CD4-positive, alpha-beta T cell treated with Interleukin-10 for 1 hour (primary cell): ENCODE measurements around the gene PDZRN4.
A peak's percentile ranks its signal among the peaks of the same experiment; 100 is the strongest.
"Not testable (repeated sequence)": the region's sequence is repeated elsewhere in the genome, so short reads cannot be mapped to it uniquely, and the experiment has no call there.

Experiments
- DNase-seq: peaks from one replicate; pipeline ENCODE4 v3.0.0-alpha.2; 2020

PDZRN4 gene

DNA sequence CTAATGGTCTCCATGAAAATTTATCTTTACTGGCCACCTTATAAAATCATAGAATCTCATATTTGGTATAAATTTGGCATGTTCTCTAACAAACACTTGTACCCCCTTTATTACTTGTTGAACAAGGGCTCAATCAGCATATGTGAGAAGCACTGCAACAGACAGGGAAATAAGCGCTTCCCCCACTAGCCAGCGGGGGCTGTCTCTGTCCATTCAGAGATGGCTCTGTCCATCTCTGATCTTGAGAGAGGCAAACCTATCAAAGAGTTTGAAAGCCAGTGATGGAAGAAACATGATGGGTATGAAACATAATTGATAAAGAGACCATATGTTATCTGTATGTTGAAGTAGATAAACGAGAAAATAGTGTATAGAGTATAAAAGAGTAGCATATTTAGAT lies 326.8 kb downstream of the PDZRN4 start:
- DNase-seq: no peak

DNA sequence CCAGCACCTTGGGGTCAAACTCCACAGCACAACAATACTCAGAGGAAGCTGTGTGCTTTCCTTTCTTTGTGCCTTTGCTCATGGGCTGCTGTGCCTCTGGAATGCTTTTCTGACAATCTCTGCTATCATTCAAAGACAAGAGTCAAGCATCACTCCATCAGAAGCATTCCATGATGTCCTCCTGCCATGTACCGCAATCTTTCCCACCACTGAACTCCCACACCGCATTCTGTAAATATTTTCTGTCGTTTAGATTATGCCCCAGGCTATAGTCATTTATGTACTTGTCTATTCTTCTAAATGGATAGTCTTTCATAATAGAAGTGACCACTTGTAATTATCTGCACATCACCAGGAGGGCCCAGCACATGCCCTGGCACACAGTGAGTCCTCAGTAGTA lies 327.8 kb downstream of the PDZRN4 start:
- DNase-seq: no peak

- DNase-seq: no peak
Observed at GRCh38 chr12:41520869-41521268, 332.7 kb downstream of the PDZRN4 start.

DNA sequence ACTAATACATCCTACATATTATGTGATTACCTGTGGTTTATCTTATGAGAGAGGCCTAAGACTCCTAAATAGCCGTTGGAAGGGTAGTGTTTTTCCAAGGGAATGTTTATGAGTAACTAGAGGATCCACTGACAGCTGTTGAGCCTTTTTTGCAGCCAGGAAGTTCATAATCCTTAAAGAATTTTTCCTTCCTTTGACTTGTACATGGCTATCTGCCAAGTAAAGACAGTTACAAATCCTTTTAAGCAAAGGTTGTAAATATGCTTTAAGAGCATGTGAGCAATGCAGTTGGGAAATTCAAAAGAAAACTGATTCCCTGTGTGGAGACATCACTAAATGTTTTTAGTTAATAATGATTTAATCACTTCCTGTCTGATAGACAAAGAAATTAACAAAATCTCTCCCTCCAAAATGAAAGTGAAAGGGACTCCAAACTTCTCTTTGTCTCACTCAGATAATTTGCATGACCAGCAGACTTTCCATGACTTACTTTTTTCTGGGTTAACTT lies 333.8 kb downstream of the PDZRN4 start:
- DNase-seq: peak; percentile 19

DNA sequence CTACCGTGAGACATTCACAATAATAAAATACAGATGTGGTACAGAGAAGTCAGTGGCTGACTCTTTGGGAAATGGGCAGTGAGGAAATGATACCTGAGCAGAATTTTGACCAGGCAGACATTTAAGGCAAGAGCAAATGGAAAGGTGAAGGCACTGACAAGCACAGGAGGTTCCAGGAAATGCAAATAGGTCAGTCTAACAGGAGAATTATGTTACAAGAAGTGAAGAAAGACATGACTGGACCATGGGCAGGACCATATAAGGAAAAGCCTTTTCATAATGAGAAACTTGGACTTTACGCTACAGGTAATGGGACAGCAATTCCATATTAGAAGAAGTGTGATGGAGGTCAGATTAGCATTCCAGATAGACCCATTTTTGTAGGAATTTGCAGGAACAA lies 338.9 kb downstream of the PDZRN4 start:
- DNase-seq: no peak

GRCh38 chr12:41527534-41528116 lies 339.5 kb downstream of the PDZRN4 start:
- no peak for DNase-seq

DNA sequence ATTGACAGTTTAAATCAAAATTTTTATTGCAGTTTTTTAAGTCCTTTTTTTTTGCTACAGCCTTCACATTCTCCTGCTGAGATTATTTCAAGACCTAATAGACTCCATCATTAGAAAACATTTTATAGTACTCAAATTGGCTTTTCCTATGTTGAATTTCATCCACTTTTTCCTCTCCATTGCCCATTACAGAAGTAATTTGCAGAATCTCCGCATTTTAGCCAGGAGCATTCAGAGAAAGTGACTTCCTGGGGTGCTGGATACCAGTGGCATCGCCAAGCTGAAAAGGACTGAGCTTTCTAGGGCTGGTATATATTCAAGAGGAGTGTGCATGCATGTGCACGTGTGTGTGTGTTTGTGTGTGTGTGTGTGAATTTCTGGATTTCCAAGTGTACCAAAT lies 340.8 kb downstream of the PDZRN4 start:
- no peak for DNase-seq

DNA sequence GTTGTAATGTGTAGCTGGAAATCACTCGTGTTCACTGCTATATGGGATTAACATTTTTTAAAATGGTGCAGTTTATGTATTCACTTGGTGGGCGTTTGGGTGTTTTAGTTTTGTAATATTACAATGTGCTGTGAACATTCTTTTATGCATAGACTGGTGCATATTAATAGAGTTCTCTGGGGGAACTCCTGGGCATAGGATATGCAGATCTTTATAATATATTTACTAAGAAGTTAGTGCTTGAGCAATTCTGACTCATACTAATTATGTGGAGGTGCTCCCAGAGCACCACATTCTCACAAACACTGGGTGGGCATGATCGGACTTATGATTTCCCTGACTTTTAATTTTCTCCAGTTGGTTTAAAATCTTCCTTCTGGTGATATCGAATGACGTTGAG lies 342.3 kb downstream of the PDZRN4 start:
- DNase-seq: no peak

- no peak for DNase-seq
Observed at GRCh38 chr12:41531147-41531829, 343.2 kb downstream of the PDZRN4 start.

GRCh38 chr12:41532072-41532471 lies 344.0 kb downstream of the PDZRN4 start:
- no peak for DNase-seq

GRCh38 chr12:41536813-41537490 lies 348.8 kb downstream of the PDZRN4 start:
- no peak for DNase-seq

GRCh38 chr12:41537522-41537921 lies 349.4 kb downstream of the PDZRN4 start:
- DNase-seq: no peak

DNA sequence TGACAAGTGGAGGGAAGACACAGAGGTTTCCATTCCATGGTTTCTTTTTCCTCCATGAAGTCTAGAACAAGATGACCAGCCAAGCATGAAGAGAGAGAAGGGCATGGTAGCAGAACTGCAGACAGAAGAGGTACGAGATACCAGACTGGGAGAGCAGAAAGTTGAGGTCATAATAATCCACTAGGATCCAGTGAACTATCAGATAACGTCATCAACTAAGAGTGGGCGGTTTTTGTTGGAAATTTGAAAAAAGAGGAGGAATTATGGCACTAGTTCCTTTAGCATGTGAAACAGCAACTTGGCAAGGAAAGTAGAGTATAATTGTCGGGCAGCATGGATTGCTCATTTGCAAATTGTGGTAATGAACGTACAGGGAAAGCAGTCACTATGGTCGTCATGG lies 357.6 kb downstream of the PDZRN4 start:
- no peak for DNase-seq

DNA sequence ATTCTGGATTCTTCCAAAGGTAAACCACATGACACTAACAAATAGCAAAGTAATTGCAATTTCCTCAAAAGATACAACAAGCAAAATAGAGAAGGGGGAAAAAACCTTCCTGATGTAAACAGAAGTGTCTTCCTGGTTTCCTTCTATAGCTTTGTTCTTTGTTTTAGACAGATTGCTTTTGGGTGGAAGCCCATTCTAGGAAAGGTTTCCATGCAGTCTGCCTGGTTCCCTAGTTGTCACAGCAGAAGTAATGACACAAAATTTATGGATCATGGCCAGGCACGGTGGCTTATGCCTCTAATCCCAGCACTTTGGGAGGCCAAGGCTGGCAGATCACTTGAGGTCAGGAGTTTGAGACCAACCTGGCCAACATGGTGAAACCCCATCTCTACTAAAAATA lies 359.0 kb downstream of the PDZRN4 start:
- not testable (repeated sequence) for DNase-seq

DNA sequence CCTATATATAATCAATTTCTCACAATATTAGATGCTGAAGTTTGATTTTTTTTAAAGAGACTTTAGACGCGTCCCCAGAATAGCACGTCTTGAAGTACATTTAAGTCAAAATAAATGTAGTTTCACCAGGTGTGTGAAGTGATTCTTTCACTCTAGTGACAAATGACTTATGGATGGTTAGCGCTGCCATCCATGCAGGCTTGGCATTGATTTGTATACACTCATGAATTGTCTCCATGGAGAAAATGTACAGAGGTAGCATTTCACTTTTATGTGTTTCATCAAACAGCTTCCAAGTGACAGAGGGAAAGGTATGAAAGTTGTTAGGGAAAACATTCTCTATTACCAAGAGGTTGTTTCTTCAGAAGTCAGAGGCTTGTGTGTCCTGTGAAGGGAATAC lies 360.8 kb downstream of the PDZRN4 start:
- DNase-seq: no peak

DNA sequence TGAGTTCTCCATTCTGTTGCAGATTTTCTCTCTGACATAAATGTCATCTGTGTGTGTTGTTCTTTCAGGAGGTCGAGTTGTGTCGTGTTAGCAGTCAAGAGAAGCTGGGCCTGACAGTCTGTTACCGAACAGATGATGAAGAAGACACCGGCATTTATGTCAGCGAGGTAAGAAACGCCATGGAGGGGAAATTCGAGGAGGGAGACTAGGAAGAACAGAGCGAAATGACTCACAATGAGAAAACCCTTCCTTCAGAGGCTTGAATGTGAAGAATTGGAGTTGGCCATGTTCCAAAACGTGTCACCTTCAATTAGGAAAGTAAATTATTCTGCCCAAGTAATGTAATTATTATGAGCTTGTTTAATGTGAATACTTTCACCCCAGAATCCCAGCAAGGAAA lies 364.5 kb downstream of the PDZRN4 start:
- no peak for DNase-seq

GRCh38 chr12:41556176-41556575 lies 368.1 kb downstream of the PDZRN4 start:
- DNase-seq: no peak

GRCh38 chr12:41557344-41557743 lies 369.2 kb downstream of the PDZRN4 start:
- no peak for DNase-seq

DNA sequence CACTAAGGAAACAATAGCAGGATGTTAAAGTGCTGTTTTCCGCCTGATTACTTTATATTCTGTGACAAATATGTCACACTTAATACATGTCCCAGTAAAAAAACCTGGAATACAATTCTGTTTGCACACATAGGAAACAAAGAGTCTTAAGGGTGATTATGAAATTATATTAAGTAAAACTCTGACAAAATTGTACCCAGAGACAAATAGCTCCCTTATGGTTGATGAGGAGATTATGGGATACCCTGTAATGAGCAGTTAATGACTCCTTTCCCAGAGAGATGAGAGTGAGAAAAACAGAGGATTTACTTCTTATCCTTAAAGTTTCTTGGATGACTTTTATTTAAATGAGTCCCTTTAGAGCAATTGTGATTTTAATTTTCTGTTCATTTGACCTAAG lies 370.6 kb downstream of the PDZRN4 start:
- DNase-seq: no peak

DNA sequence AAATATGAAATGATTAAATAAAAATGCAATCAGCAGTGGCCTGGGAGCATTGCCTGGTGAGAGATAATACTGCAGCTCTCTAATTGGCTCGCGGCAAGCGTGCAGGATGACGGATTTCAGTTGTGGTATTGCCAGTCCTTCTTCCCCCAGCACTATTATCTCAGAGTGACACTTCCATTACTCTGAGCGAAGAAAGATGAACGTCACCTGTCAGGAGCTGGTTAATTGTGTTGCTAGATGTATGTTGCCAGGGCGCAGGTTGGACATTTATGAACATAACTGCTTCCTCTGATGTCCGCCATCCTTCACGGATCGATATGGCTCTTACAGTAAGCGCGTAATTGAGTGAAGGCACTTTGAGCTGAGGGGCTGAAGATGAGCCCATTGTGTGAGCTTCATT lies 374.9 kb downstream of the PDZRN4 start:
- no peak for DNase-seq

DNA sequence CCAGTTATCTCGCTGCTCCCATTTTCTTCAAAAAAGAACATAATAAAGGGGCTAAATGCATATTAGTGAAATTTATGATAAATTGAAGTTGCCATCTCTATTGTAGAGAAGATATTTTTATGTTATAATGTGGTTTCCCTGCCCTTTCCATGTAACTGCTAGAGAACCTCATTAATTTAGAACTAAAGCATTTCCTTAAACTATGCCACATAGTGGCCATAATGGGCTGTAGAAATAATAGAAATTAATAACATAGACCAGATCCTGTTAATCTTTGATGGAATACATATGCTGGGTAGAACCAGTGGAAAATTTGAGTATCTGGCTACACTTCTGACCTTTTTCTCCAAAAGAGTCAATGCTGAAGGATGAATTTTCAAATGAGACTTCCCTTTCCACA lies 376.7 kb downstream of the PDZRN4 start:
- no peak for DNase-seq

DNA sequence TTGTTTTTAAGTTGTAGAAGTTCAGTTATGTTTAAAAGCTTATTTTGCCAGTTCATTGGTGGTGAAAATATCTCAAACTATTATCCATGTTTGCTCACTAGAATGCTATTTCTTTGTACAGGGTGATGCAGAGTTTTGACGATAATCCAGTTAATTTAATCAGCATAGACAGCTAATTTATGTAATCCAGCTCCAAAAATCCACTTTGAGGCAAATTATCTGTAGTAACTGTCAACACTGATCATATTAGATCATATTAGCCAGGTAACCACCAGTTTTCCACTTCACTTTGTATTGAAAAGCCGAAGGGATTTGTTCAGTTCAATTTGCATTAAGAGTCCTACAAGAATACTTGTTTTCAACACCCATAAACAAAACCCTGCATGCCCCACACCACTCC lies 378.6 kb downstream of the PDZRN4 start:
- no peak for DNase-seq

DNA sequence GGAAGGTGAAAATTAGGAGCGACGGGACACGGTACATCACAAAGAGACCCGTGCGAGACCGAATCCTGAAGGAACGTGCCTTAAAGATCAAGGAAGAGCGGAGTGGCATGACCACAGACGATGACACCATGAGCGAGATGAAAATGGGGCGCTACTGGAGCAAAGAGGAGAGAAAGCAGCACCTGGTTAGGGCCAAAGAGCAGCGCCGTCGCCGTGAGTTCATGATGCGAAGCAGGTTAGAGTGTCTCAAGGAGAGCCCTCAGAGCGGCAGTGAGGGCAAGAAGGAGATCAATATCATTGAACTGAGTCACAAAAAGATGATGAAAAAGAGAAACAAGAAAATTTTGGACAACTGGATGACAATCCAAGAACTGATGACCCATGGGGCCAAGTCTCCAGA lies 385.3 kb downstream of the PDZRN4 start:
- DNase-seq: no peak

- DNase-seq: no peak
Observed at GRCh38 chr12:41576925-41577324, 388.8 kb downstream of the PDZRN4 start.
